Vagina (tissue), 2 donors: ENCODE results near the gene TKFC.

Source experiments
- CTCF ChIP-seq, 3 experiments: fragments of 450-650 bp in 2 of 3; fragments of 200-600 bp in 1 of 3; sonication (generic) in 1 of 3; IDR thresholded peaks; one replicate each; pipeline ENCODE4 v1.5.1; 2017 to 2019; ENCODE audit warnings: antibody characterized with exemption in 3 of 3, mild to moderate bottlenecking in 2 of 3, moderate library complexity in 2 of 3
- POLR2A ChIP-seq, 2 donors: fragments of 450-650 bp; IDR thresholded peaks; one replicate each; pipeline ENCODE4 v1.6.1; 2017; ENCODE audit warnings: antibody characterized with exemption in 2 of 2, mild to moderate bottlenecking in 2 of 2, moderate library complexity in 2 of 2
- POLR2AphosphoS5 ChIP-seq, 2 donors: sonication (generic); formaldehyde crosslinking; IDR thresholded peaks; one replicate each; pipeline ENCODE4 v1.9.0; 2017; ENCODE audit warnings: antibody characterized with exemption in 2 of 2, mild to moderate bottlenecking in 2 of 2, low read depth in 1 of 2; ENCODE audit not compliant: insufficient read depth in 1 of 2

GRCh38 chr11:61368646-61369045 lies 35.6 kb downstream of the TKFC start:
- TF ChIP-seq POLR2AphosphoS5 (IDR thresholded peaks at IDR 0.05; ENCODE audit: insufficient read depth in 1 of 2, low read depth in 1 of 2): no peak
- TF ChIP-seq CTCF (IDR thresholded peaks at IDR 0.05): no peak
- no peak for TF ChIP-seq POLR2A (IDR thresholded peaks at IDR 0.05)
